HepG2 (cell line): ENCODE data around the gene PALM. TPM values are rescaled to one million over a fixed set of nuclear protein-coding genes. Genes with fewer than 3 reads are reported as not detected.

ENCODE experiments used
- ATF3 ChIP-seq: sonication (generic); formaldehyde crosslinking; IDR thresholded peaks from 2 replicates; pipeline ENCODE4 v1.4.0; 2020; ENCODE audit warnings: missing genetic modification reagents
- RFX3 ChIP-seq: IDR thresholded peaks from 2 replicates; pipeline ENCODE4 v1.6.1; 2016; ENCODE audit warnings: missing biosample characterization, missing genetic modification reagents
- RNF219 ChIP-seq: sonication (generic); formaldehyde crosslinking; IDR thresholded peaks from 2 replicates; pipeline ENCODE4 v1.5.0; 2020; ENCODE audit warnings: mild to moderate bottlenecking, missing genetic modification reagents
- RXRA ChIP-seq: sonication (generic); formaldehyde crosslinking; IDR thresholded peaks from 2 replicates; pipeline ENCODE4 v1.5.1; 2020; ENCODE audit warnings: missing genetic modification reagents
- SAFB2 ChIP-seq: sonication (generic); formaldehyde crosslinking; IDR thresholded peaks from 2 replicates; pipeline ENCODE4 v1.5.1; 2020; ENCODE audit warnings: missing genetic modification reagents, low read depth, mild to moderate bottlenecking, borderline replicate concordance
- TCF7 ChIP-seq: sonication (generic); IDR thresholded peaks from 2 replicates; pipeline ENCODE4 v1.6.1; 2016; ENCODE audit warnings: antibody characterized with exemption, low read depth
- TEF ChIP-seq: sonication (generic); formaldehyde crosslinking; IDR thresholded peaks from 2 replicates; pipeline ENCODE4 v1.5.0; 2020; ENCODE audit warnings: missing genetic modification reagents
- TGIF2 ChIP-seq: IDR thresholded peaks from 2 replicates; pipeline ENCODE4 v1.6.1; 2016; ENCODE audit warnings: control low read depth, missing compliant biosample characterization
- XRCC5 ChIP-seq: fragments of 200-400 bp; formaldehyde crosslinking; optimal IDR thresholded peaks from 2 replicates; pipeline ENCODE3; 2017; ENCODE audit warnings: mild to moderate bottlenecking, low read length
- ZBTB3 ChIP-seq: sonication (generic); formaldehyde crosslinking; IDR thresholded peaks from 2 replicates; pipeline ENCODE4 v1.4.0; 2020; ENCODE audit warnings: low read depth, mild to moderate bottlenecking, moderate library complexity, missing genetic modification reagents, borderline replicate concordance
- ZEB1 ChIP-seq: IDR thresholded peaks from 2 replicates; pipeline ENCODE4 v1.6.1; 2012; ENCODE audit warnings: mild to moderate bottlenecking, low read depth, inconsistent platforms; ENCODE audit not compliant: insufficient replicate concordance
- ZSCAN20 ChIP-seq: sonication (generic); formaldehyde crosslinking; IDR thresholded peaks from 2 replicates; pipeline ENCODE4 v1.4.0; 2020; ENCODE audit warnings: missing genetic modification reagents, mild to moderate bottlenecking, borderline replicate concordance
- polyA plus RNA-seq, 8 experiments: library from polyadenylated mRNA; depleted of rRNA in 3 of 8; stranded (reverse) in 7 of 8; unstranded in 1 of 8; fragments of >200 nt; fragmentation: Illumina TruSeq in 4 of 8; extraction: Trizol in 4 of 8; gene quantifications; 2 replicates each; pipeline versions ENCODE4 v1.2.1 to v1.2.3, GENCODE V29; 2011 to 2016; ENCODE audit warnings: low read depth in 4 of 8, missing spikeins in 1 of 8, mixed read lengths in 1 of 8; ENCODE audit not compliant: insufficient read depth in 1 of 8
- total RNA-seq, 5 experiments: library from RNA; depleted of rRNA; stranded (reverse); fragments of >200 nt; fragmentation: Illumina TruSeq; extraction: Trizol; gene quantifications; 2 replicates each; pipeline ENCODE4 v1.2.3, GENCODE V29; 2016; ENCODE audit warnings: low read depth in 1 of 5
- TF ChIP-seq, protein P1 (sequence below): sonication (generic); formaldehyde crosslinking; IDR thresholded peaks from 2 replicates; pipeline ENCODE4 v1.5.1; 2020; ENCODE audit warnings: missing genetic modification reagents, mild to moderate bottlenecking, borderline replicate concordance
- TF ChIP-seq, protein P2 (sequence below): IDR thresholded peaks from 2 replicates; pipeline ENCODE4 v1.6.1; 2018; ENCODE audit warnings: missing genetic modification reagents
- TF ChIP-seq, protein P3 (sequence below): sonication (generic); formaldehyde crosslinking; IDR thresholded peaks from 2 replicates; pipeline ENCODE4 v1.8.1; 2023; ENCODE audit warnings: mild to moderate bottlenecking, moderate library complexity, missing genetic modification reagents
- TF ChIP-seq, protein P4 (sequence below): sonication (generic); formaldehyde crosslinking; IDR thresholded peaks from 2 replicates; pipeline ENCODE4 v1.5.0; 2020; ENCODE audit warnings: mild to moderate bottlenecking, missing genetic modification reagents
- TF ChIP-seq, protein P5 (sequence below): sonication (generic); formaldehyde crosslinking; IDR thresholded peaks from 2 replicates; pipeline ENCODE4 v1.5.0; 2020; ENCODE audit warnings: missing genetic modification reagents, mild to moderate bottlenecking, borderline replicate concordance
- TF ChIP-seq, protein P6 (sequence below): sonication (generic); formaldehyde crosslinking; IDR thresholded peaks from 2 replicates; pipeline ENCODE4 v1.5.1; 2020; ENCODE audit warnings: mild to moderate bottlenecking, moderate library complexity, missing genetic modification reagents

The PALM gene
- total and polyA plus RNA-seq, 2 of the 13 experiments (the other 11 are each of a cell fraction or from before 2014, with no cell fraction given): 4.0 to 9.7 TPM

DNA sequence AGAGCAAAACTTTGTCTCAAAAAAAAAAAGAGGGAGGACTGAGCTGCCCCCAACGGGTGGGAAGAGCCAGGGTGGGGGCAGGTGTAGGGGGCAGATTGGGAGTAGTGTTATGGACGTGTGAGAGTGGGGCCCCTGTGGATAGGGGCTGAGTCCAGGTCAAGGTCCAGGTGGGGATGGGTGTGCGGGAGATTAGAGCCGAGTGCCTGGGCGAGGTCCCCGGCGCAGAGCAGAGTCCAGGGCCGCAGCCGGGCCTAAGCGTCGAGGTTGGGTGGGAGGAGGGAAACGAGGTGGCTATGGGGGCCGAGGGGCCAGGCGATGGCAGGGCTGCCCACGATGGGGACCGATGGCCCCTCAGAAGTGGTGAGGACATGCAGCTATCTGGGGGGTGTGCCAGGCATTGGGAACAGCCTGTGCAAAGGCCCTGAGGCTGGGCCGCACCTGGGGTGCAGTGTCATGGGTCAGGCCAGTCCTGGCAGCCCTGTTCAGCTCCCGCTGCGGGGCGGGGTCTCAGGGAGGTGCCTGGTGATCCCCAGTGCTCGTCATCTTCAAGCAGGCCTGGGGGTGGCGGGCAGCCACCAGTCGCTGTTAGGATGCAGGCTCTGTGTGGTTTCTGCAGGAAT lies 29.9 kb downstream of the PALM start (continued):
- TF ChIP-seq RNF219 (CRISPR knock-in tag) (no peak; the same call in 1 of the 2 replicates), ZSCAN20 (CRISPR knock-in tag) (peak; percentile 23; the same call in 1 of the 2 replicates), RXRA (peak; percentile 96), TGIF2 (CRISPR knock-in tag) (no peak), TCF7 (peak; percentile 36; the same call in 1 of the 2 replicates), ZBTB3 (CRISPR knock-in tag) (no peak), TEF (CRISPR knock-in tag) (no peak), RFX3 (no peak), SAFB2 (CRISPR knock-in tag) (no peak), ATF3 (CRISPR knock-in tag) (peak; percentile 59), XRCC5 (peak; percentile 39), ZEB1 (no peak)
- TF ChIP-seq, protein P1, sequence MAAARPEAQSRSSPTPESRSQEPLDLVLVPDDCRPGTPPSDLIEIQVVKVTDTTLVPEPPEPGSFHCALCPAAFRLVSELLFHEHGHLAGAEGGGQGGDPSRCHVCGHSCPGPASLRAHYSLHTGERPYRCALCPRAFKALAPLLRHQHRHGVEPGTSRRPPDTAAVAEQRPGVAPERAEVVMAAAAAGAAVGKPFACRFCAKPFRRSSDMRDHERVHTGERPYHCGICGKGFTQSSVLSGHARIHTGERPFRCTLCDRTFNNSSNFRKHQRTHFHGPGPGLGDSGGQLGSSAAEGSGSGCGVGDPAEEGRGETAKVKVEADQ: peak; percentile 79
- TF ChIP-seq, protein P2, sequence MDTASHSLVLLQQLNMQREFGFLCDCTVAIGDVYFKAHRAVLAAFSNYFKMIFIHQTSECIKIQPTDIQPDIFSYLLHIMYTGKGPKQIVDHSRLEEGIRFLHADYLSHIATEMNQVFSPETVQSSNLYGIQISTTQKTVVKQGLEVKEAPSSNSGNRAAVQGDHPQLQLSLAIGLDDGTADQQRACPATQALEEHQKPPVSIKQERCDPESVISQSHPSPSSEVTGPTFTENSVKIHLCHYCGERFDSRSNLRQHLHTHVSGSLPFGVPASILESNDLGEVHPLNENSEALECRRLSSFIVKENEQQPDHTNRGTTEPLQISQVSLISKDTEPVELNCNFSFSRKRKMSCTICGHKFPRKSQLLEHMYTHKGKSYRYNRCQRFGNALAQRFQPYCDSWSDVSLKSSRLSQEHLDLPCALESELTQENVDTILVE (CRISPR knock-in tag): peak; percentile 87
- TF ChIP-seq, protein P3, sequence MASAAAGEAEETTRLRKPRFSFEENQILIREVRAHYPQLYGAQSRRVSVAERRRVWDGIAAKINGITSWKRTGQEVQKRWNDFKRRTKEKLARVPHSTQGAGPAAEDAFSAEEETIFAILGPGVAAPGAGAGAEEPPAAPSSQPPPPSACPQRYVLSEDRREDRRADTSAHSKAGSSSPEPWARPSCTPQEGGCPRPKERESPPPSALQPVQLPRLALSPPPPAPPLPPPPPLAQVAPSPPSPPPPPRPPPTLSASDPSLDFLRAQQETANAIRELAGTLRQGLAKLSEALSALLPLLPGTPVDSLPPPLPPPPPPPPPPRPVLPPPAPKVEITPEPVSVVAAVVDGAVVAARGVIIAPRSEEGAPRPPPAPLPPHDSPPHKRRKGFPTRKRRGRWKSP (CRISPR knock-in tag): peak; percentile 80; the same call in 1 of the 2 replicates
- TF ChIP-seq, protein P4, sequence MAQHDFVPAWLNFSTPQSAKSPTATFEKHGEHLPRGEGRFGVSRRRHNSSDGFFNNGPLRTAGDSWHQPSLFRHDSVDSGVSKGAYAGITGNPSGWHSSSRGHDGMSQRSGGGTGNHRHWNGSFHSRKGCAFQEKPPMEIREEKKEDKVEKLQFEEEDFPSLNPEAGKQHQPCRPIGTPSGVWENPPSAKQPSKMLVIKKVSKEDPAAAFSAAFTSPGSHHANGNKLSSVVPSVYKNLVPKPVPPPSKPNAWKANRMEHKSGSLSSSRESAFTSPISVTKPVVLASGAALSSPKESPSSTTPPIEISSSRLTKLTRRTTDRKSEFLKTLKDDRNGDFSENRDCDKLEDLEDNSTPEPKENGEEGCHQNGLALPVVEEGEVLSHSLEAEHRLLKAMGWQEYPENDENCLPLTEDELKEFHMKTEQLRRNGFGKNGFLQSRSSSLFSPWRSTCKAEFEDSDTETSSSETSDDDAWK (CRISPR knock-in tag): no peak
- TF ChIP-seq, protein P5, sequence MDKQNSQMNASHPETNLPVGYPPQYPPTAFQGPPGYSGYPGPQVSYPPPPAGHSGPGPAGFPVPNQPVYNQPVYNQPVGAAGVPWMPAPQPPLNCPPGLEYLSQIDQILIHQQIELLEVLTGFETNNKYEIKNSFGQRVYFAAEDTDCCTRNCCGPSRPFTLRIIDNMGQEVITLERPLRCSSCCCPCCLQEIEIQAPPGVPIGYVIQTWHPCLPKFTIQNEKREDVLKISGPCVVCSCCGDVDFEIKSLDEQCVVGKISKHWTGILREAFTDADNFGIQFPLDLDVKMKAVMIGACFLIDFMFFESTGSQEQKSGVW (CRISPR knock-in tag): no peak
- TF ChIP-seq, protein P6, sequence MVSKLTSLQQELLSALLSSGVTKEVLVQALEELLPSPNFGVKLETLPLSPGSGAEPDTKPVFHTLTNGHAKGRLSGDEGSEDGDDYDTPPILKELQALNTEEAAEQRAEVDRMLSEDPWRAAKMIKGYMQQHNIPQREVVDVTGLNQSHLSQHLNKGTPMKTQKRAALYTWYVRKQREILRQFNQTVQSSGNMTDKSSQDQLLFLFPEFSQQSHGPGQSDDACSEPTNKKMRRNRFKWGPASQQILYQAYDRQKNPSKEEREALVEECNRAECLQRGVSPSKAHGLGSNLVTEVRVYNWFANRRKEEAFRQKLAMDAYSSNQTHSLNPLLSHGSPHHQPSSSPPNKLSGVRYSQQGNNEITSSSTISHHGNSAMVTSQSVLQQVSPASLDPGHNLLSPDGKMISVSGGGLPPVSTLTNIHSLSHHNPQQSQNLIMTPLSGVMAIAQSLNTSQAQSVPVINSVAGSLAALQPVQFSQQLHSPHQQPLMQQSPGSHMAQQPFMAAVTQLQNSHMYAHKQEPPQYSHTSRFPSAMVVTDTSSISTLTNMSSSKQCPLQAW (CRISPR knock-in tag): no peak; the same call in 1 of the 2 replicates
